ENCODE data around the gene SLC30A7. TPM values are rescaled to one million over a fixed set of nuclear protein-coding genes. Genes with fewer than 3 reads are reported as not detected.

Gene SLC30A7
- total and polyA plus RNA-seq, 2 of the 13 experiments (the other 11 are each of a cell fraction or from before 2014, with no cell fraction given), result 8.3 to 40.8 TPM

DNA sequence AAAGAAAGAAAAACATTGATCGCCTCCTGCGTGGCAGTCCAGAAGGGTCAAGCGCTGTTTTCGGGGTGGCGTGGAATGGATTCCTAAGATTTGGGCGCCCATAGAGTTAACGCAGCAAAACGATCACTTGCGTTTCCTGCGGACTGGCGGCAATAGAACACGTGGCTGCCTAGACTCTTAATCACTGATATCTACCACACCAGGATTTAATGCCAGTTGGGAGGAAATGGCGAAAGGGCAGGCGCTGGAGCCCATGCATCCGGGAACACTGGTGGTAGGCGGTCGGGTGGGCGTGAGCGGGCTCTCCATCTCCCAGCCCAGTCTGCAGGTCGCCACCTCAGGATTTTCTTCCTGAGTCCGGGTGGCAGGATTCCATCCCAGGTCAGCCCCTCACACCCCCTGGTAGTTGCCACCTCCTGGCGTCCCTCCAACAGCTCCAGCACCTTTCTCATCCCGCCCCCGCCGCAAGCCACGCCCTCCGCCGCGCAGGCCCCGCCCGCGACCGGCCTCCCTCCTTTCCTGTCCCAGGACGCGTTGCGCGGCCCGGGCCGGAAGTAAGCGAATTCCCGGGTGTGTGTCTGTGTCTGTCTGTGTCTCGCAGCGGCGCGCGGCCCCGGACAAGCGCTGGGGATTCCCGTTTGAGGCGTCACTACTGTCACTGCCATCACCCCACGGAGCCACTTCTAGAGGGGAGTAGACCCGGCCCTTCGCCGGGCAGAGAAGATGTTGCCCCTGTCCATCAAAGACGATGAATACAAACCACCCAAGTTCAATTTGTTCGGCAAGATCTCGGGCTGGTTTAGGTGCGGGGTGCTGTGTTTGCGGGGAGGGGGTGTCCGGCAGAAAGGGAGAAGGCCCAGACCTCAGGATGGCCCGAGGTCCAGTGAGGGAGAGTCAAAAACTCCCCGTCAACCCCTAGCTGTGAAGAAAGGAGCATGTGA is at the start of gene SLC30A7 (continued):
- TF ChIP-seq RBFOX2 (IDR thresholded peaks at IDR 0.05; ENCODE audit: low read depth, low read length) (peak; percentile 89), ZNF138 (CRISPR knock-in tag; IDR thresholded peaks at IDR 0.05; ENCODE audit: low read depth) (no peak), ZNF652 (CRISPR knock-in tag; IDR thresholded peaks at IDR 0.05; ENCODE audit: borderline replicate concordance, low read depth) (no peak; the same call in 1 of the 2 replicates), NONO (IDR thresholded peaks at IDR 0.05) (no peak), NONO (CRISPR knock-in tag; conservative IDR thresholded peaks at IDR 0.05) (peak; percentile 77), TBX3 (IDR thresholded peaks at IDR 0.05; ENCODE audit: borderline replicate concordance) (peak; percentile 66; the same call in 1 of the 2 replicates), ASH2L (IDR thresholded peaks at IDR 0.05; ENCODE audit: insufficient read length, low read depth, low read length) (peak; percentile 82), ZNF562 (CRISPR knock-in tag; IDR thresholded peaks at IDR 0.05; ENCODE audit: borderline replicate concordance) (no peak), ZNF788 (CRISPR knock-in tag; IDR thresholded peaks at IDR 0.05; ENCODE audit: borderline replicate concordance) (0 out of 2 replicates have a peak, but pooled peaks have one; percentile 50), HNF4A (CRISPR knock-in tag; IDR thresholded peaks at IDR 0.05) (no peak), ZNF335 (CRISPR knock-in tag; IDR thresholded peaks at IDR 0.05) (no peak), NFYC (CRISPR knock-in tag; IDR thresholded peaks at IDR 0.05) (no peak)
- TF ChIP-seq, protein P1, sequence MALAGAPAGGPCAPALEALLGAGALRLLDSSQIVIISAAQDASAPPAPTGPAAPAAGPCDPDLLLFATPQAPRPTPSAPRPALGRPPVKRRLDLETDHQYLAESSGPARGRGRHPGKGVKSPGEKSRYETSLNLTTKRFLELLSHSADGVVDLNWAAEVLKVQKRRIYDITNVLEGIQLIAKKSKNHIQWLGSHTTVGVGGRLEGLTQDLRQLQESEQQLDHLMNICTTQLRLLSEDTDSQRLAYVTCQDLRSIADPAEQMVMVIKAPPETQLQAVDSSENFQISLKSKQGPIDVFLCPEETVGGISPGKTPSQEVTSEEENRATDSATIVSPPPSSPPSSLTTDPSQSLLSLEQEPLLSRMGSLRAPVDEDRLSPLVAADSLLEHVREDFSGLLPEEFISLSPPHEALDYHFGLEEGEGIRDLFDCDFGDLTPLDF (CRISPR knock-in tag; IDR thresholded peaks at IDR 0.05), result no peak
- TF ChIP-seq, protein P2, sequence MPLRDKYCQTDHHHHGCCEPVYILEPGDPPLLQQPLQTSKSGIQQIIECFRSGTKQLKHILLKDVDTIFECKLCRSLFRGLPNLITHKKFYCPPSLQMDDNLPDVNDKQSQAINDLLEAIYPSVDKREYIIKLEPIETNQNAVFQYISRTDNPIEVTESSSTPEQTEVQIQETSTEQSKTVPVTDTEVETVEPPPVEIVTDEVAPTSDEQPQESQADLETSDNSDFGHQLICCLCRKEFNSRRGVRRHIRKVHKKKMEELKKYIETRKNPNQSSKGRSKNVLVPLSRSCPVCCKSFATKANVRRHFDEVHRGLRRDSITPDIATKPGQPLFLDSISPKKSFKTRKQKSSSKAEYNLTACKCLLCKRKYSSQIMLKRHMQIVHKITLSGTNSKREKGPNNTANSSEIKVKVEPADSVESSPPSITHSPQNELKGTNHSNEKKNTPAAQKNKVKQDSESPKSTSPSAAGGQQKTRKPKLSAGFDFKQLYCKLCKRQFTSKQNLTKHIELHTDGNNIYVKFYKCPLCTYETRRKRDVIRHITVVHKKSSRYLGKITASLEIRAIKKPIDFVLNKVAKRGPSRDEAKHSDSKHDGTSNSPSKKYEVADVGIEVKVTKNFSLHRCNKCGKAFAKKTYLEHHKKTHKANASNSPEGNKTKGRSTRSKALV (CRISPR knock-in tag; IDR thresholded peaks at IDR 0.05), result no peak; the same call in 1 of the 2 replicates
- TF ChIP-seq, protein P3, sequence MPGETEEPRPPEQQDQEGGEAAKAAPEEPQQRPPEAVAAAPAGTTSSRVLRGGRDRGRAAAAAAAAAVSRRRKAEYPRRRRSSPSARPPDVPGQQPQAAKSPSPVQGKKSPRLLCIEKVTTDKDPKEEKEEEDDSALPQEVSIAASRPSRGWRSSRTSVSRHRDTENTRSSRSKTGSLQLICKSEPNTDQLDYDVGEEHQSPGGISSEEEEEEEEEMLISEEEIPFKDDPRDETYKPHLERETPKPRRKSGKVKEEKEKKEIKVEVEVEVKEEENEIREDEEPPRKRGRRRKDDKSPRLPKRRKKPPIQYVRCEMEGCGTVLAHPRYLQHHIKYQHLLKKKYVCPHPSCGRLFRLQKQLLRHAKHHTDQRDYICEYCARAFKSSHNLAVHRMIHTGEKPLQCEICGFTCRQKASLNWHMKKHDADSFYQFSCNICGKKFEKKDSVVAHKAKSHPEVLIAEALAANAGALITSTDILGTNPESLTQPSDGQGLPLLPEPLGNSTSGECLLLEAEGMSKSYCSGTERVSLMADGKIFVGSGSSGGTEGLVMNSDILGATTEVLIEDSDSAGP (CRISPR knock-in tag; IDR thresholded peaks at IDR 0.05; ENCODE audit: borderline replicate concordance), result peak; percentile 58; the same call in 1 of the 2 replicates
- TF ChIP-seq, protein P4, sequence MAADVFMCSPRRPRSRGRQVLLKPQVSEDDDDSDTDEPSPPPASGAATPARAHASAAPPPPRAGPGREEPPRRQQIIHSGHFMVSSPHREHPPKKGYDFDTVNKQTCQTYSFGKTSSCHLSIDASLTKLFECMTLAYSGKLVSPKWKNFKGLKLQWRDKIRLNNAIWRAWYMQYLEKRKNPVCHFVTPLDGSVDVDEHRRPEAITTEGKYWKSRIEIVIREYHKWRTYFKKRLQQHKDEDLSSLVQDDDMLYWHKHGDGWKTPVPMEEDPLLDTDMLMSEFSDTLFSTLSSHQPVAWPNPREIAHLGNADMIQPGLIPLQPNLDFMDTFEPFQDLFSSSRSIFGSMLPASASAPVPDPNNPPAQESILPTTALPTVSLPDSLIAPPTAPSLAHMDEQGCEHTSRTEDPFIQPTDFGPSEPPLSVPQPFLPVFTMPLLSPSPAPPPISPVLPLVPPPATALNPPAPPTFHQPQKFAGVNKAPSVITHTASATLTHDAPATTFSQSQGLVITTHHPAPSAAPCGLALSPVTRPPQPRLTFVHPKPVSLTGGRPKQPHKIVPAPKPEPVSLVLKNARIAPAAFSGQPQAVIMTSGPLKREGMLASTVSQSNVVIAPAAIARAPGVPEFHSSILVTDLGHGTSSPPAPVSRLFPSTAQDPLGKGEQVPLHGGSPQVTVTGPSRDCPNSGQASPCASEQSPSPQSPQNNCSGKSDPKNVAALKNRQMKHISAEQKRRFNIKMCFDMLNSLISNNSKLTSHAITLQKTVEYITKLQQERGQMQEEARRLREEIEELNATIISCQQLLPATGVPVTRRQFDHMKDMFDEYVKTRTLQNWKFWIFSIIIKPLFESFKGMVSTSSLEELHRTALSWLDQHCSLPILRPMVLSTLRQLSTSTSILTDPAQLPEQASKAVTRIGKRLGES (CRISPR knock-in tag; IDR thresholded peaks at IDR 0.05; ENCODE audit: borderline replicate concordance), result no peak
- TF ChIP-seq, protein P5, sequence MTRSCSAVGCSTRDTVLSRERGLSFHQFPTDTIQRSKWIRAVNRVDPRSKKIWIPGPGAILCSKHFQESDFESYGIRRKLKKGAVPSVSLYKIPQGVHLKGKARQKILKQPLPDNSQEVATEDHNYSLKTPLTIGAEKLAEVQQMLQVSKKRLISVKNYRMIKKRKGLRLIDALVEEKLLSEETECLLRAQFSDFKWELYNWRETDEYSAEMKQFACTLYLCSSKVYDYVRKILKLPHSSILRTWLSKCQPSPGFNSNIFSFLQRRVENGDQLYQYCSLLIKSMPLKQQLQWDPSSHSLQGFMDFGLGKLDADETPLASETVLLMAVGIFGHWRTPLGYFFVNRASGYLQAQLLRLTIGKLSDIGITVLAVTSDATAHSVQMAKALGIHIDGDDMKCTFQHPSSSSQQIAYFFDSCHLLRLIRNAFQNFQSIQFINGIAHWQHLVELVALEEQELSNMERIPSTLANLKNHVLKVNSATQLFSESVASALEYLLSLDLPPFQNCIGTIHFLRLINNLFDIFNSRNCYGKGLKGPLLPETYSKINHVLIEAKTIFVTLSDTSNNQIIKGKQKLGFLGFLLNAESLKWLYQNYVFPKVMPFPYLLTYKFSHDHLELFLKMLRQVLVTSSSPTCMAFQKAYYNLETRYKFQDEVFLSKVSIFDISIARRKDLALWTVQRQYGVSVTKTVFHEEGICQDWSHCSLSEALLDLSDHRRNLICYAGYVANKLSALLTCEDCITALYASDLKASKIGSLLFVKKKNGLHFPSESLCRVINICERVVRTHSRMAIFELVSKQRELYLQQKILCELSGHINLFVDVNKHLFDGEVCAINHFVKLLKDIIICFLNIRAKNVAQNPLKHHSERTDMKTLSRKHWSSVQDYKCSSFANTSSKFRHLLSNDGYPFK (CRISPR knock-in tag; IDR thresholded peaks at IDR 0.05; ENCODE audit: borderline replicate concordance), result no peak; the same call in 1 of the 2 replicates
